IPS-18a (cell line): Measurements from ENCODE around the gene RIMS3.
"Not testable (repeated sequence)": the region's sequence is repeated elsewhere in the genome, so short reads cannot be mapped to it uniquely, and the experiment has no call there.

Source experiments
- H3K27ac ChIP-seq: one replicate; pipeline ENCODE4 v1.5.1; 2013; ENCODE audit warnings: low read length
- H3K27me3 ChIP-seq: one replicate; pipeline ENCODE4 v1.6.1; 2013; ENCODE audit warnings: mild to moderate bottlenecking, low read length; ENCODE audit not compliant: control insufficient read depth, insufficient read depth
- H3K36me3 ChIP-seq: one replicate; pipeline ENCODE4 v1.6.1; 2013; ENCODE audit warnings: low read depth, low read length; ENCODE audit not compliant: control insufficient read depth
- H3K4me1 ChIP-seq: one replicate; pipeline ENCODE4 v1.6.1; 2013; ENCODE audit warnings: low read depth, low read length; ENCODE audit not compliant: control insufficient read depth
- H3K4me3 ChIP-seq: one replicate; pipeline ENCODE4 v1.5.1; 2013; ENCODE audit warnings: low read length
- H3K9ac ChIP-seq: one replicate; pipeline ENCODE4 v1.6.1; 2013; ENCODE audit warnings: mild to moderate bottlenecking, low read length, moderate library complexity
- H3K9me3 ChIP-seq: one replicate; pipeline ENCODE4 v1.6.1; 2013; ENCODE audit warnings: low read depth, low read length; ENCODE audit not compliant: control insufficient read depth

Gene RIMS3

GRCh38 chr1:40595623-40596022, 69.9 kb downstream of the RIMS3 start:
- no peak overlapping the region for H3K9ac ChIP-seq
- no peaks in the 10 kb centered on the region for H3K27me3 ChIP-seq
- no peaks in the 10 kb centered on the region for H3K9me3 ChIP-seq
- no peaks in the 10 kb centered on the region for H3K4me1 ChIP-seq
- H3K27ac ChIP-seq, result no peak overlapping the region
- H3K36me3 ChIP-seq, result no peaks in the 10 kb centered on the region
- no peak overlapping the region for H3K4me3 ChIP-seq

GRCh38 chr1:40594187-40594531, 71.3 kb downstream of the RIMS3 start:
- Histone ChIP-seq H3K9me3 (no peaks in the 10 kb centered on the region), H3K4me1 (no peaks in the 10 kb centered on the region), H3K4me3 (no peak overlapping the region), H3K9ac (no peak overlapping the region), H3K36me3 (no peaks in the 10 kb centered on the region), H3K27me3 (no peaks in the 10 kb centered on the region), H3K27ac (no peak overlapping the region)

DNA sequence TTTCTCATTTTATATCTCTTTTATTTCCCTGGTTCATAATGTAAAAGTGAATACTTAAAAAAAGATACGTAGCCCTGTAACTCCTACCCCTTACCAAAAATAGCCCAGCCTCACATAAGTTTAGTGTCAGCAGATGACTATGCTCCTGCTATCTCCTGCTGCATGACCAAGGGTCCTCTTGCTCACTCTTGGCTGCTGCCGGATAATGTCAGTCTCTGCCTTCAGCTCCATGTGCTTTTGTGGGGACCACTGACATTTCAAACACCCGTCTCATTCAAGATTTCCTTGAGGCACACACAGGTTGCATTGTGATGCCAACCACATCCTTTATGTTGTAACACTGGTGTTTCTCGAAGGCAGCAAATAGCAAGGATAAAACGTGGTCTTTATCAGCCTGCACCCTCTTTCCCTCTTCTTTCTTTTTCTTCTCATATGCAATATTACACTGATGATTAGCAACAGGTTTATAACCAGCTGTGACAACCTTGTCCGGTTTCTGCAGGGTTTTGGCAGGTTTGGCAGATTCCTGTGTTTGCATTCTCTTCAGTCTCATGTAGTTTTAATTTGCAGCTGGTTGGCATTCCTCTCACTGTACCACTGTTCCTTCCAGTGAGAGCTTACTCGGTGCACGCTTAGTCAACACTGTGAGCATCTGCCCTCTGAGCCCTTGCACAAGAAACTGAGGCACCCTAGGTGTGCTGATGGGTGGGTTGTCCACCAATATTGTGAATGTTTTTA, 71.9 kb downstream of the RIMS3 start:
- no peaks in the 10 kb centered on the region for H3K27me3 ChIP-seq
- H3K27ac ChIP-seq, result no peak overlapping the region
- no peaks in the 10 kb centered on the region for H3K36me3 ChIP-seq
- no peaks in the 10 kb centered on the region for H3K9me3 ChIP-seq
- no peak overlapping the region for H3K4me3 ChIP-seq
- H3K9ac ChIP-seq, result no peak overlapping the region
- no peaks in the 10 kb centered on the region for H3K4me1 ChIP-seq

- Histone ChIP-seq H3K9ac (no peak overlapping the region), H3K4me3 (no peak overlapping the region), H3K27ac (no peak overlapping the region), H3K27me3 (no peaks in the 10 kb centered on the region), H3K9me3 (no peaks in the 10 kb centered on the region), H3K36me3 (no peaks in the 10 kb centered on the region), H3K4me1 (no peaks in the 10 kb centered on the region)
These were observed 73.2 kb downstream of the RIMS3 start for GRCh38 chr1:40592107-40592803.

DNA sequence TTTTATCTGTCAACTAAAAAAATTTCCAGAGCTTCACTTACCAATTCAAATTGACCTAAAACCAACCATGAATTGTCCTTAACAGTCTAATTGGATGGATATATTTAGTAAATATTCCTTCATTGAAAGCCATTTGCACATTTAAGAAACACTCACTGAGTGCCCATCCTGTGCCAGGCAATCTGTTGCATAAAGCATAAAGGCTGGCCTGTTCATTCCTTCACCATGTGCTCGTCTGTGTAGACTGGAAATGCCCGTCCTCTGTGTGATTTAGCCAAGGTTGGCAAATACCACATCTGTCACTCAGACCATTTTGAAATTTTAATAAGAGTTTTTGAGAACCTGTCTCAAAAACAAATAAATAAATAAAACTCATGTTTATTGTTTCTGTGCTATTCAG, 76.9 kb downstream of the RIMS3 start:
- Histone ChIP-seq H3K9me3 (no peaks in the 10 kb centered on the region), H3K4me1 (no peaks in the 10 kb centered on the region), H3K9ac (no peak overlapping the region), H3K27ac (no peak overlapping the region), H3K36me3 (no peaks in the 10 kb centered on the region), H3K4me3 (no peak overlapping the region), H3K27me3 (no peaks in the 10 kb centered on the region)

DNA sequence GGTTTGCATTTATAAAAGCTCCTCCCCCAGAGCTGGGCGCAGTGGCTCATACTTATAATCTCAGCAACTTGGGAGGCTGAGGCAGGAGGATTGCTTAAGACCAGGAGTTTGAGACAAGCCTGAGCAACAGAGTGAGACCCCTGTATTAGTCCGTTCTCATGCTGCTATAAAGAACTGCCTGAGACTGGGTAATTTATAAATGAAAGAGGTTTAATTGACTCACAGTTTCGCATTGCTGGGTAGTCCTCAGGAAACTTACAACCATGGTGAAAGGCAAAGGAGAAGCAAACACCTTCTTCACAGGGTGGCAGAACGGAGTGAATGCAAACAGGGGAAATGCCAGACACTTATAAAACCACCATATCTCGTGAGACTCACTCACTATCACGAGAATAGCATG, 81.5 kb downstream of the RIMS3 start:
- Histone ChIP-seq H3K9me3 (no peaks in the 10 kb centered on the region), H3K36me3 (no peaks in the 10 kb centered on the region), H3K4me3 (no peak overlapping the region), H3K9ac (no peak overlapping the region), H3K4me1 (no peaks in the 10 kb centered on the region), H3K27ac (no peak overlapping the region), H3K27me3 (no peaks in the 10 kb centered on the region)

GRCh38 chr1:40582116-40582515, 83.4 kb downstream of the RIMS3 start:
- H3K4me3 ChIP-seq, result no peak overlapping the region
- H3K36me3 ChIP-seq, result no peaks in the 10 kb centered on the region
- no peak overlapping the region for H3K27ac ChIP-seq
- H3K4me1 ChIP-seq, result no peaks in the 10 kb centered on the region
- H3K9ac ChIP-seq, result no peak overlapping the region
- H3K9me3 ChIP-seq, result no peaks in the 10 kb centered on the region
- H3K27me3 ChIP-seq, result no peaks in the 10 kb centered on the region

GRCh38 chr1:40575336-40575735, 90.1 kb downstream of the RIMS3 start:
- no peak overlapping the region for H3K9ac ChIP-seq
- H3K27ac ChIP-seq, result no peak overlapping the region
- no peak overlapping the region for H3K4me3 ChIP-seq
- H3K4me1 ChIP-seq, result no peaks in the 10 kb centered on the region
- no peaks in the 10 kb centered on the region for H3K9me3 ChIP-seq
- no peaks in the 10 kb centered on the region for H3K27me3 ChIP-seq
- no peaks in the 10 kb centered on the region for H3K36me3 ChIP-seq

DNA sequence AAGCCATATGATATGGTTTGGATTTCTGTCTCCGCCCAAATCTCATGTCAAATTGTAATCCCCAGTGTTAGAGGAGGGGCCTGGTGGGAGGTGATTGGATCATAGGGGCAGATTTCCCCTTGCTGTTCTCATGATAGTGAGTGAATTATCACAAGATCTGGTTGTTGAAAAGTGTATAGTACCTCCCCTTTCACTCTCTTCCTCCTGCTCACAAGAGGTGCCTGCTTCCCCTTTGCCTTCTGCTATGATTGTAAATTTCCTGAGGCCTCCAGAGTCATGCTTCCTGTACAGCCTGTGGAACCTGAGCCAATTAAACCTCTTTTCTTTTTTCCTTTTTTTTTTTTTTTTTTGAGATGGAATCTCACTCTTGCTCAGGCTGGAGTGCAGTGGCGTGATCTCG, 90.7 kb downstream of the RIMS3 start:
- H3K27ac ChIP-seq, H3K36me3 ChIP-seq, H3K4me1 ChIP-seq, H3K27me3 ChIP-seq, H3K4me3 ChIP-seq, H3K9me3 ChIP-seq, H3K9ac ChIP-seq: not testable (repeated sequence)
